GM23338 (cell line): ENCODE results near the gene OPRD1. TPM values are rescaled to one million over a fixed set of nuclear protein-coding genes. Genes with fewer than 3 reads are reported as not detected.

Experiments
- ATAC-seq: fragments of 200-7000 bp; cut with Tn5 transposase; 3 replicates; pipeline ENCODE4 v1.9.1; 2020
- DNase-seq: peaks from one replicate; pipeline ENCODE4 v3.0.0-alpha.2; 2015; ENCODE audit warnings: low spot score
- H2AFZ ChIP-seq: fragments of 200-600 bp; sonication (generic); 2 replicates; pipeline ENCODE4 v1.8.0; 2016; ENCODE audit warnings: antibody characterized with exemption, mild to moderate bottlenecking, moderate library complexity
- H3F3A ChIP-seq: fragments of 200-600 bp; sonication (generic); replicated peaks from 2 replicates; pipeline ENCODE4 v1.8.0; 2017; ENCODE audit warnings: antibody characterized with exemption, mixed run types, low read depth
- H3K27ac ChIP-seq: fragments of 200-600 bp; sonication (generic); 2 replicates; pipeline ENCODE4 v1.6.1; 2016; ENCODE audit warnings: low read depth
- H3K27me3 ChIP-seq: fragments of 200-600 bp; sonication (generic); 2 replicates; pipeline ENCODE4 v1.8.0; 2016; ENCODE audit warnings: mild to moderate bottlenecking, mixed run types, moderate library complexity; ENCODE audit not compliant: insufficient read depth
- H3K36me3 ChIP-seq: fragments of 200-600 bp; sonication (generic); 2 replicates; pipeline ENCODE4 v1.8.0; 2016; ENCODE audit warnings: mild to moderate bottlenecking; ENCODE audit not compliant: insufficient read depth
- H3K4me1 ChIP-seq: fragments of 200-600 bp; sonication (generic); 2 replicates; pipeline ENCODE4 v1.8.0; 2016; ENCODE audit warnings: mild to moderate bottlenecking, moderate library complexity; ENCODE audit not compliant: insufficient read depth
- H3K4me2 ChIP-seq: fragments of 200-600 bp; sonication (generic); 2 replicates; pipeline ENCODE4 v1.7.1; 2017; ENCODE audit warnings: mixed run types
- H3K4me3 ChIP-seq: fragments of 200-600 bp; sonication (generic); 2 replicates; pipeline ENCODE4 v1.6.1; 2016; ENCODE audit warnings: mixed run types
- H3K79me2 ChIP-seq: fragments of 200-600 bp; sonication (generic); replicated peaks from 2 replicates; pipeline ENCODE4 v1.8.0; 2017; ENCODE audit warnings: mild to moderate bottlenecking; ENCODE audit not compliant: insufficient read depth
- H3K9me2 ChIP-seq: fragments of 200-600 bp; sonication (generic); 2 replicates; pipeline ENCODE4 v1.8.0; 2017; ENCODE audit not compliant: insufficient read depth
- H4K20me1 ChIP-seq: fragments of 200-600 bp; sonication (generic); replicated peaks from 2 replicates; pipeline ENCODE4 v1.8.0; 2017; ENCODE audit warnings: mild to moderate bottlenecking; ENCODE audit not compliant: insufficient read depth
- H3K27ac Mint-ChIP-seq: 2 replicates; pipeline ENCODE4 v1.8.0; 2020; ENCODE audit warnings: inconsistent platforms, mild to moderate bottlenecking, moderate library complexity, mixed read lengths
- H3K27me3 Mint-ChIP-seq: 3 replicates; pipeline ENCODE4 v1.8.0; 2022; ENCODE audit warnings: low read depth, mild to moderate bottlenecking, moderate library complexity, mixed read lengths, inconsistent platforms; ENCODE audit not compliant: insufficient read depth, poor library complexity
- H3K36me3 Mint-ChIP-seq: 3 replicates; pipeline ENCODE4 v1.8.0; 2021; ENCODE audit warnings: low read depth, mild to moderate bottlenecking, inconsistent platforms, moderate library complexity, mixed read lengths
- H3K4me1 Mint-ChIP-seq: 3 replicates; pipeline ENCODE4 v1.8.0; 2020; ENCODE audit warnings: mild to moderate bottlenecking, inconsistent platforms, mixed read lengths
- H3K4me3 Mint-ChIP-seq: 3 replicates; pipeline ENCODE4 v1.8.0; 2021; ENCODE audit warnings: moderate library complexity, mild to moderate bottlenecking, inconsistent platforms, mixed read lengths
- H3K9me3 Mint-ChIP-seq: 3 replicates; pipeline ENCODE4 v1.8.0; 2020; ENCODE audit warnings: moderate library complexity, mild to moderate bottlenecking, inconsistent platforms, mixed read lengths
- CREB1 ChIP-seq: fragments of 250-450 bp; sonication (Bioruptor Pico); IDR thresholded peaks from 2 replicates; pipeline ENCODE4 v1.5.0; 2020; ENCODE audit warnings: low read depth, mild to moderate bottlenecking, moderate library complexity
- EZH2 ChIP-seq: fragments of 200-600 bp; sonication (generic); IDR thresholded peaks from one replicate; pipeline ENCODE4 v1.8.0; 2017; ENCODE audit warnings: antibody characterized with exemption, mild to moderate bottlenecking, low read depth; ENCODE audit not compliant: unreplicated experiment
- EZH2phosphoT487 ChIP-seq: fragments of 200-600 bp; sonication (generic); IDR thresholded peaks from one replicate; pipeline ENCODE4 v1.8.1; 2018; ENCODE audit warnings: antibody characterized with exemption; ENCODE audit not compliant: unreplicated experiment
- JUNB ChIP-seq: IDR thresholded peaks from one replicate; pipeline ENCODE4 v1.6.1; 2016; ENCODE audit warnings: antibody characterized with exemption; ENCODE audit not compliant: unreplicated experiment
- NANOG ChIP-seq: IDR thresholded peaks from 2 replicates; pipeline ENCODE4 v1.6.1; 2016; ENCODE audit warnings: antibody characterized with exemption, borderline replicate concordance
- POLR2AphosphoS5 ChIP-seq: IDR thresholded peaks from 2 replicates; pipeline ENCODE4 v1.6.1; 2016; ENCODE audit warnings: antibody characterized with exemption, low read depth
- REST ChIP-seq: IDR thresholded peaks from one replicate; pipeline ENCODE4 v1.6.1; 2018; ENCODE audit warnings: antibody characterized with exemption; ENCODE audit not compliant: unreplicated experiment
- STAT1 ChIP-seq: IDR thresholded peaks from one replicate; pipeline ENCODE4 v1.6.1; 2016; ENCODE audit warnings: antibody characterized with exemption; ENCODE audit not compliant: unreplicated experiment
- ZNF114 ChIP-seq: fragments of 250-450 bp; sonication (Bioruptor Pico); IDR thresholded peaks from 2 replicates; pipeline ENCODE4 v1.5.0; 2020; ENCODE audit warnings: mild to moderate bottlenecking, moderate library complexity
- ZNF331 ChIP-seq: fragments of 250-450 bp; sonication (Bioruptor Pico); IDR thresholded peaks from 2 replicates; pipeline ENCODE4 v1.5.0; 2020; ENCODE audit warnings: low read depth, mild to moderate bottlenecking, moderate library complexity
- polyA plus RNA-seq: library from polyadenylated mRNA; unstranded; fragments of >200 nt; fragmentation: Nextera tagmentation; extraction: Ambion mirVana; gene quantifications from 2 replicates; pipeline ENCODE4 v1.2.1, GENCODE V29; 2016
- total RNA-seq: library from RNA; depleted of rRNA; stranded (reverse); fragments of >200 nt; shearing (Covaris generic); gene quantifications from 2 replicates; pipeline ENCODE4 v1.2.3, GENCODE V29; 2014
- TF ChIP-seq, protein P1 (sequence below): fragments of 250-450 bp; sonication (Bioruptor Pico); IDR thresholded peaks from 2 replicates; pipeline ENCODE4 v1.5.0; 2020; ENCODE audit warnings: mild to moderate bottlenecking, moderate library complexity
- TF ChIP-seq, protein P2 (sequence below), 2 experiments: fragments of 200-600 bp in 1 of 2; sonication (generic) in 1 of 2; conservative IDR thresholded peaks; 2 replicates each; pipeline versions ENCODE4 v1.5.1 to v1.6.1; 2016 to 2017; ENCODE audit warnings: antibody characterized with exemption in 2 of 2, low read depth in 2 of 2, mild to moderate bottlenecking in 2 of 2, moderate library complexity in 1 of 2
- TF ChIP-seq, protein P3 (sequence below): IDR thresholded peaks from 2 replicates; pipeline ENCODE4 v1.6.1; 2016; ENCODE audit warnings: antibody characterized with exemption

The OPRD1 gene
- total and polyA plus RNA-seq, 2 experiments from 2014 or later: 0.55 to 2.3 TPM

- Mint-ChIP-seq H3K36me3 (no peaks in the 10 kb centered on the region), H3K27ac (no peak overlapping the region), H3K4me1 (peaks cover 4% of the 10 kb centered on the region; the same call in 2 of the 3 replicates), H3K4me3 (no peak overlapping the region), H3K9me3 (no peaks in the 10 kb centered on the region; the same call in 2 of the 3 replicates), H3K27me3 (peaks cover 10% of the 10 kb centered on the region)
- no peak overlapping the region for H3K27ac ChIP-seq
- no peaks in the 10 kb centered on the region for H3K79me2 ChIP-seq
- no peaks in the 10 kb centered on the region for H3K4me1 ChIP-seq
- H4K20me1 ChIP-seq: no peaks in the 10 kb centered on the region
- H3K4me3 ChIP-seq: no peak overlapping the region
- TF ChIP-seq JUNB (no peak), ZNF331 (CRISPR knock-in tag) (no peak), STAT1 (no peak), ZNF114 (CRISPR knock-in tag) (no peak), POLR2AphosphoS5 (no peak), CREB1 (CRISPR knock-in tag) (no peak), EZH2phosphoT487 (no peak), EZH2 (no peak), NANOG (no peak), REST (no peak)
- TF ChIP-seq, protein P1, sequence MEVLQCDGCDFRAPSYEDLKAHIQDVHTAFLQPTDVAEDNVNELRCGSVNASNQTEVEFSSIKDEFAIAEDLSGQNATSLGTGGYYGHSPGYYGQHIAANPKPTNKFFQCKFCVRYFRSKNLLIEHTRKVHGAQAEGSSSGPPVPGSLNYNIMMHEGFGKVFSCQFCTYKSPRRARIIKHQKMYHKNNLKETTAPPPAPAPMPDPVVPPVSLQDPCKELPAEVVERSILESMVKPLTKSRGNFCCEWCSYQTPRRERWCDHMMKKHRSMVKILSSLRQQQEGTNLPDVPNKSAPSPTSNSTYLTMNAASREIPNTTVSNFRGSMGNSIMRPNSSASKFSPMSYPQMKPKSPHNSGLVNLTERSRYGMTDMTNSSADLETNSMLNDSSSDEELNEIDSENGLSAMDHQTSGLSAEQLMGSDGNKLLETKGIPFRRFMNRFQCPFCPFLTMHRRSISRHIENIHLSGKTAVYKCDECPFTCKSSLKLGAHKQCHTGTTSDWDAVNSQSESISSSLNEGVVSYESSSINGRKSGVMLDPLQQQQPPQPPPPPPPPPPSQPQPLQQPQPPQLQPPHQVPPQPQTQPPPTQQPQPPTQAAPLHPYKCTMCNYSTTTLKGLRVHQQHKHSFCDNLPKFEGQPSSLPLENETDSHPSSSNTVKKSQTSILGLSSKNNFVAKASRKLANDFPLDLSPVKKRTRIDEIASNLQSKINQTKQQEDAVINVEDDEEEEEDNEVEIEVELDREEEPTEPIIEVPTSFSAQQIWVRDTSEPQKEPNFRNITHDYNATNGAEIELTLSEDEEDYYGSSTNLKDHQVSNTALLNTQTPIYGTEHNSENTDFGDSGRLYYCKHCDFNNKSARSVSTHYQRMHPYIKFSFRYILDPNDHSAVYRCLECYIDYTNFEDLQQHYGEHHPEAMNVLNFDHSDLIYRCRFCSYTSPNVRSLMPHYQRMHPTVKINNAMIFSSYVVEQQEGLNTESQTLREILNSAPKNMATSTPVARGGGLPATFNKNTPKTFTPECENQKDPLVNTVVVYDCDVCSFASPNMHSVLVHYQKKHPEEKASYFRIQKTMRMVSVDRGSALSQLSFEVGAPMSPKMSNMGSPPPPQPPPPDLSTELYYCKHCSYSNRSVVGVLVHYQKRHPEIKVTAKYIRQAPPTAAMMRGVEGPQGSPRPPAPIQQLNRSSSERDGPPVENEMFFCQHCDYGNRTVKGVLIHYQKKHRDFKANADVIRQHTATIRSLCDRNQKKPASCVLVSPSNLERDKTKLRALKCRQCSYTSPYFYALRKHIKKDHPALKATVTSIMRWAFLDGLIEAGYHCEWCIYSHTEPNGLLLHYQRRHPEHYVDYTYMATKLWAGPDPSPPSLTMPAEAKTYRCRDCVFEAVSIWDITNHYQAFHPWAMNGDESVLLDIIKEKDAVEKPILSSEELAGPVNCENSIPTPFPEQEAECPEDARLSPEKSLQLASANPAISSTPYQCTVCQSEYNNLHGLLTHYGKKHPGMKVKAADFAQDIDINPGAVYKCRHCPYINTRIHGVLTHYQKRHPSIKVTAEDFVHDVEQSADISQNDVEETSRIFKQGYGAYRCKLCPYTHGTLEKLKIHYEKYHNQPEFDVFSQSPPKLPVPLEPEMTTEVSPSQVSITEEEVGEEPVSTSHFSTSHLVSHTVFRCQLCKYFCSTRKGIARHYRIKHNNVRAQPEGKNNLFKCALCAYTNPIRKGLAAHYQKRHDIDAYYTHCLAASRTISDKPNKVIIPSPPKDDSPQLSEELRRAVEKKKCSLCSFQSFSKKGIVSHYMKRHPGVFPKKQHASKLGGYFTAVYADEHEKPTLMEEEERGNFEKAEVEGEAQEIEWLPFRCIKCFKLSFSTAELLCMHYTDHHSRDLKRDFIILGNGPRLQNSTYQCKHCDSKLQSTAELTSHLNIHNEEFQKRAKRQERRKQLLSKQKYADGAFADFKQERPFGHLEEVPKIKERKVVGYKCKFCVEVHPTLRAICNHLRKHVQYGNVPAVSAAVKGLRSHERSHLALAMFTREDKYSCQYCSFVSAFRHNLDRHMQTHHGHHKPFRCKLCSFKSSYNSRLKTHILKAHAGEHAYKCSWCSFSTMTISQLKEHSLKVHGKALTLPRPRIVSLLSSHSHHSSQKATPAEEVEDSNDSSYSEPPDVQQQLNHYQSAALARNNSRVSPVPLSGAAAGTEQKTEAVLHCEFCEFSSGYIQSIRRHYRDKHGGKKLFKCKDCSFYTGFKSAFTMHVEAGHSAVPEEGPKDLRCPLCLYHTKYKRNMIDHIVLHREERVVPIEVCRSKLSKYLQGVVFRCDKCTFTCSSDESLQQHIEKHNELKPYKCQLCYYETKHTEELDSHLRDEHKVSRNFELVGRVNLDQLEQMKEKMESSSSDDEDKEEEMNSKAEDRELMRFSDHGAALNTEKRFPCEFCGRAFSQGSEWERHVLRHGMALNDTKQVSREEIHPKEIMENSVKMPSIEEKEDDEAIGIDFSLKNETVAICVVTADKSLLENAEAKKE (CRISPR knock-in tag): no peak
- TF ChIP-seq, protein P2, sequence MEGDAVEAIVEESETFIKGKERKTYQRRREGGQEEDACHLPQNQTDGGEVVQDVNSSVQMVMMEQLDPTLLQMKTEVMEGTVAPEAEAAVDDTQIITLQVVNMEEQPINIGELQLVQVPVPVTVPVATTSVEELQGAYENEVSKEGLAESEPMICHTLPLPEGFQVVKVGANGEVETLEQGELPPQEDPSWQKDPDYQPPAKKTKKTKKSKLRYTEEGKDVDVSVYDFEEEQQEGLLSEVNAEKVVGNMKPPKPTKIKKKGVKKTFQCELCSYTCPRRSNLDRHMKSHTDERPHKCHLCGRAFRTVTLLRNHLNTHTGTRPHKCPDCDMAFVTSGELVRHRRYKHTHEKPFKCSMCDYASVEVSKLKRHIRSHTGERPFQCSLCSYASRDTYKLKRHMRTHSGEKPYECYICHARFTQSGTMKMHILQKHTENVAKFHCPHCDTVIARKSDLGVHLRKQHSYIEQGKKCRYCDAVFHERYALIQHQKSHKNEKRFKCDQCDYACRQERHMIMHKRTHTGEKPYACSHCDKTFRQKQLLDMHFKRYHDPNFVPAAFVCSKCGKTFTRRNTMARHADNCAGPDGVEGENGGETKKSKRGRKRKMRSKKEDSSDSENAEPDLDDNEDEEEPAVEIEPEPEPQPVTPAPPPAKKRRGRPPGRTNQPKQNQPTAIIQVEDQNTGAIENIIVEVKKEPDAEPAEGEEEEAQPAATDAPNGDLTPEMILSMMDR (conservative IDR thresholded peaks at IDR 0.05; ENCODE audit: low read depth in 2 of 2): no peak
- TF ChIP-seq, protein P3, sequence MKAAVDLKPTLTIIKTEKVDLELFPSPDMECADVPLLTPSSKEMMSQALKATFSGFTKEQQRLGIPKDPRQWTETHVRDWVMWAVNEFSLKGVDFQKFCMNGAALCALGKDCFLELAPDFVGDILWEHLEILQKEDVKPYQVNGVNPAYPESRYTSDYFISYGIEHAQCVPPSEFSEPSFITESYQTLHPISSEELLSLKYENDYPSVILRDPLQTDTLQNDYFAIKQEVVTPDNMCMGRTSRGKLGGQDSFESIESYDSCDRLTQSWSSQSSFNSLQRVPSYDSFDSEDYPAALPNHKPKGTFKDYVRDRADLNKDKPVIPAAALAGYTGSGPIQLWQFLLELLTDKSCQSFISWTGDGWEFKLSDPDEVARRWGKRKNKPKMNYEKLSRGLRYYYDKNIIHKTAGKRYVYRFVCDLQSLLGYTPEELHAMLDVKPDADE: no peak
- no peak overlapping the region for H2AFZ ChIP-seq
- no peak for DNase-seq
- H3K27me3 ChIP-seq: no peaks in the 10 kb centered on the region
- no peaks in the 10 kb centered on the region for H3F3A ChIP-seq
- ATAC-seq: no peak
- H3K9me2 ChIP-seq: no peaks in the 10 kb centered on the region
- no peaks in the 10 kb centered on the region for H3K36me3 ChIP-seq
- H3K4me2 ChIP-seq: no peak overlapping the region
Measured at GRCh38 chr1:28865997-28866650, 54.2 kb downstream of the OPRD1 start.
